GM19397 (cell line): Measurements from ENCODE around the gene GPNMB.

Experiments
- ATAC-seq: cut with Tn5 transposase; IDR thresholded peaks from one replicate; pipeline ENCODE4 v1.9.1; 2021; ENCODE audit warnings: mild to moderate bottlenecking, moderate library complexity; ENCODE audit not compliant: unreplicated experiment

GPNMB gene

DNA sequence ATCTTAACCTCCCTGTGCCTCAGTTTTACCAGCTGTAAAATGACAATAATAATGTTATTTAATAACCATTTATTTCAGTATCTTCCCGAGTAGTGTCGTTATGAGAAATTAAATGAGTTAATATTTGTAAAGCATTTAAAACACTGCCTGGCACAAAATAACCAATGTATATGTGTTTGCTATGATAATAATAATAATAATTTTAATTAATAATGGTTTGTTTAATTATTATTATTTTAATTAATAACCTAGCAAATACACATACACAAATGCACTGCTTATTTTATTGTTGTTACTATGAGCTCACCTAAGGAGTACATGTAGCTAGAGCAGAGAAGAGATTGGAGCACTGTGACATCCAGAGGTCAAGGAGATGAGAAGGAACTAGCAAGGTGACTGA, 18.2 kb upstream of the GPNMB start:
- ATAC-seq: no peak

DNA sequence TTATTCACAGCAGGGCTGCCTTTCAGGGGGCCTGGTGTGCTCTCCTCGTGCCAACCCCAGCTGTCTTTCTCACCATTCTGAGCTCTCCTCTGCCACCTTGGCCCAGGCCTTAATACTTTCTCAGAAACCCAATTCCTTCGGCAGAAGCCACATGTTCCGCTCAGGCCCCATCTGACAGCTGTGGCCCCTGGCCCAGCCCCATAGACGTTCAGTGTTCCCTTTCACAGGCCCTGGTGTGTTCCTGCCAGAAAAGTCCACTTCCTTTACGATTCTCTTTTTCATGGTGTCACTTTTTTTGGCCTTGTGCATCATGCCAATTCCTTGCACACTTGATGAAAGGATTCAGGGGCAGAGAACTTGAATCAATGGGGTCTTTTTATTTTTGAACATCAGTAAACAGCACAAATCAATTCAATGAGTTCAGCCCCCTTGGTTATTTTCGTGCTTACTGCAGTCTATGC, 15.9 kb upstream of the GPNMB start:
- no peak for ATAC-seq

DNA sequence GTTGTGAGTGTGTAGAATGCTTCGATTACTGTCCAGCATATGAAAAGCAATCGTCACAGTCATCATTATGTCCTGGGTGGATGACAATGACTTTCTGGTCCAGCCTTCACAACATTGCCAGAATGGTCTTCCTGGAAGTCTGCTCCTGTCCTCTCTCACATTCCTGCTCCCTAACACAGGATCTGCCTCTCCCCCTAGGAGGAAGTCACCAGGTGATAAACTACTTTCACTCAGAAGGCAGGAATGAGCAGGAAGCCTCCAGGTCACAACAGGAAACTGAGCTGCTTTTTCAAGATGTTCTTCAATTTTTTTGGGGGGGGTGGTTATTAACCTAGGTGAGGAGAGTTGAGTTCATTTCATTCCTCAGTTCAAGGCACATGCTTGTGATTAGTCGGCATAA, 13.6 kb upstream of the GPNMB start:
- no peak for ATAC-seq

DNA sequence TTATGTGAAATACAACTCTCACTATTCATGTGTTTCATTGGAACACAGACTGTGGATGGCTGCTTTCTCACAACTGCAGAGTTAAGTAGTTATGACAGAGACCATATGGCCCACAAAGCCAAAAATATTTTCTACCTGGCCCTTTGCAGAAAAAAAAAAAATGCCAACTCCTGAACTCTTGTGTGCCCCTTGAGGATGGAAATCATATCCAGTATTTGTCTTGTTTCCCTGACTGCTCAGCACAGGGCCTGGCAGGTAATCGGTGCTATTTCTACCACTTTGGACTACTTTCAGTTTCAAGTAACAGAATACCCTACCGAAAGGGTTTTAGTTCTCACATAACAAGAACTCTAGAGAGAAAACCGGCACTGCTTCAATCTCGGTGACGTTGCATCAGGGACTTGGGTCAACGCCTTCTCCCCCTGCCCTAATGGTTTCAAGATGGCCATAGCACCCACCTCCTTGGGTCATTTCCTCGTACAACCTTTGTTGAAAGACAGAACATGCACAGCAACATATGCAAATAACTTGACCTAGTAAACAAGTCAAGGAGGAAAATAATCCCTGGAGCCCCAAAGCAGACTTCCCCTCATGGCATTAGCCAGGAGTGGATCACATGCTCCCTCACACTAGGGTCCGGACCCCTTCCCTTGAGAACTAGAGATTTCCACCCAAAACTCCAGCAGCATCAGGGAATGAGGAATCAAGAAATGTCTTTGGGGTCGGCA, 11.8 kb upstream of the GPNMB start:
- ATAC-seq: no peak

DNA sequence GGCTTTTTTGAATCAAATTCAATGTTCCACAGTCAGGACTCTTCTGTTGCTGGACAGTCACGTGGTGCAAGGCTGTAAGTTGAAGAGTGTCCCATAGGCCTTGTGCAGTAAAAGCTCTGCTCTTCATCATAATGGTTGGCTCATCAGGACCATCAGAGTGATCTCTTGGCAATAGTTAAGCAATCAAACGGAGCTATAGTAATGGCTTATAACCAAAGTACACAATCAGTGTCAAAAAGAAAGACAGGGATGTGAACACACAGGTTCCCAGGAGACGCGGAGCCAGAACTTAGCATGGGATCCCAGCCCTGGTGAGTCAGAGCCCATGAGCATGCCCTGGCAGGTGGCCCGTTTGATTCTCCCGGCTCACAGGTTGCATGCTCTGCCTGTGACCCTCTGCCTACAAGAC, 10.8 kb upstream of the GPNMB start:
- no peak for ATAC-seq

DNA sequence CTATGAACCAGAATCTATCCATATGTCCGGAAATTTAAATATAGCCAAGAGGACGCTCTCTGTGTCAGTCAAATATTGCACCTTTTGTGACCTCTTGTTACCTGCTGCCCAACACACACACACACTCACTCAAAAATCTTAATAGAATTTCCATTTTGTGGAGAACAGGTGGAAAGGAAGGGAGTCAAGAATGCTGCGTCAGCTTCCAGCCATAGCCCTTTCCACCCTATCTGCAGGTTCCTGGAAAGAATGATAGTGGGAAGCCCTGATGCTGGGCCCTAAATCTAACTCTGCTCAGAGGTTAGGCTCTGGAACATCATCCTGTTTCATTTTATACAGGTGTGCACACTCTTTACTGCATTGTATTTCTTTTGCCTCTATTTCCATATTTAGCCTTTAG, 9.6 kb upstream of the GPNMB start:
- ATAC-seq: no peak

DNA sequence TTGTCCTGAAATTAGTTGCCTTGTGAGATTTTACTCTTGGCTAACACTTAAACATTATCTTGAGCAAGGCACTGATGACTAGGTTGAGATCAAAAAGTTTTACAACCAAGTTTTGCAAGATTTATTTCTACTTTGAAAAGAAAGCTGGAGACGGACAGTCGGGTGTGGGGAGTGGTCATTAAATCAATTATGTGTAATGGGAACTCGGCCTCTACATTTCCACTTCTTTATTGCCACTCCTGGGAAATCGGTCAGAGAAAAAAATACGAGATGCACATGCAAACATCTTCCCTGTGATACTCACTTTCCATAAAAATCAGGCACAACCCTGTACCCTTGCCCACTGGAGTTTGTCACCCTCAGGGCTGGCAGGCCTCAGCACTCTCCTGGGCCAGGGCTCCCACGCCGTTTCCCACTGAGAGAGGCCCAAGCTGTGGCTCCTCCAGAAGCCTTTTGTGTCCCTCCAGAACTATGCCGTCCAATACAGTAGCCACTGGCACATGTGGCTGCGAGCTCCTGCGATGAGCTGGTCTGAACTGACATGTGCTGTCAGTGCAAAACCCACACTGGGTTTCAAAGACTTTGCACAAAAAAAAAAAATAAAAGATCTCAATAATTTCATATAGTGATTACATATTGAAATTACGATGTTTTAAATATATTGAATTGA, 7.5 kb upstream of the GPNMB start:
- no peak for ATAC-seq

DNA sequence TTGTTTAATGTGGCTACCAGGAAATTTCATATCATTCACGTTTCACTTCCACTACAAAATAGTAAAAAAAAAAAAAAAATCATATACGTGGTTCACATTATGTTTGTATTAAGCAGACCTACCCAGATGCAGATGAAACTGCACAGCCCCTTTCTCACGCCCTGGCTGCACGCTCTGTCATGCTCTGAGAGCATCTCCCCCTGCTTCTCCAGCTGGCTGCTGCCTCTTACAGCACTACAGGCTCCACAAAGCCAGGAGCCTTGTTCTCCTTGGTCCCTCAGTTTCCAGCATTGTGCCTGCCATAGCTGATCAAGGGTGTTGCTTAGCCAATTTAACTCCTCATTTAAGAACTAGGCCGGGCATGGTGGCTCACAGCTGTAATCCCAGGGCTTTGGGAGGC, 6.9 kb upstream of the GPNMB start:
- no peak for ATAC-seq

DNA sequence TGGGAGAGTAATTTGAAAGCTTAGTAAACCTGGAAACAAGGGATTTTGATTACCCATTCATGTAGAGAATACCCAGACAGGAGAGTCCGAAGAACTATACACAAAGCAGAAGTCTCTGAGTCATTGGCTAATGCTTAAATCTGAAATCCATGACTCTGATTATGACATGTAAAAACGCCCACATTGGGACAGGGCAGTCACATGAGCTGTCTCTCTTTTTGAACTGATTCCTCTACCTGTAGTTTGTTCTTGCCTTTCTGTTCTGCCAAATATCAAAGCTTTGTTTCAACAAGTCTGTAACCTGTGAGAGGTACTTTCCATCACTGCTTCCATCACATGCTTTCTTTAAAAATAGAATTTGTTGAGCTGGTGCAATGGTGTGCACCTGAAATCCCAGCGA, 4.3 kb upstream of the GPNMB start:
- no peak for ATAC-seq

DNA sequence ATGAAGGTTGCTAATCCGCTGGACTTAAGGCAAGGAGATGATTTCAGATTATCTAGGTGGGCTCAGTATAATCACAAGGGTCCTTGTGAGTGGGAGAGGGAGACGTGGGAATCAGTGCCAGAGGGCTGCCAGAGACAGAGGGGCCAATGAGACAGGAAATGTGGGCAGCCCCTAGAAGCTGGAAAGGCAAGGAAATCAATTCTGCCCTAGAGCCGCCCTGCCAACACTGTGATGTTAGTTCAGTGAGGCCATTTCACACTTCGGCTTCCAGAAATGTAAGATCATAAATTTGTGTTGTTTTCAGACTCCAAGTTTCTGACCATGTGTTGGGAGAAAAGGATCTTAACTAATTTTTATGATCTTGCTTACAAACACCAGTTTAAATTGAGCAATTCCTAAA, 3.6 kb upstream of the GPNMB start:
- no peak for ATAC-seq

DNA sequence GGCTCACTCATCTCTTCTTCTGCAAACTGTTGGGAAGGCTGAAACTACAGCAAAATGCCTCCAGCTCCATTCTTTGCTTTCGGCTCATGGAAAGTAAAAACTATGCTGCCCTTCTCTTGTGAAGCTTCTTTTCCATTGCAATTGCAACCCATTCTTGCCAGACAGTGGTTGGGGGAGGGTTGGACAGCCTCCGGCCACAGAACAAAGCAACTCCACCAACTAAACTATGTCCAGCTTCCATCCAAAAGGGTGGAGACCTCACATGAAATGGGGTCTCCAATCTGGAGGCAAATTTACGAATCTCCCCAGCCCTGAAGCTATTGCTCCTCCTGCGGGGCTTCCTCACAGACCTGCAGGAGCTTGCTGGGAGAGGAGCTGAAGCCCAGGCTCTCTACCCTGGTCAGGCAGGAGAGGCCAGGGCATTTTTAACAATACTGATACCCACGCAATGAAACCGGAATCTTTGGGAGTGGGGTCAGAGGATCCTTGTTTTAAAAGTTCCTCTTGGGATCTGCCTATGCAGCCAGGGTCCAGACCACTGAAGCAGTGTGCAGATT, 549 bp downstream of the GPNMB start:
- ATAC-seq: no peak

DNA sequence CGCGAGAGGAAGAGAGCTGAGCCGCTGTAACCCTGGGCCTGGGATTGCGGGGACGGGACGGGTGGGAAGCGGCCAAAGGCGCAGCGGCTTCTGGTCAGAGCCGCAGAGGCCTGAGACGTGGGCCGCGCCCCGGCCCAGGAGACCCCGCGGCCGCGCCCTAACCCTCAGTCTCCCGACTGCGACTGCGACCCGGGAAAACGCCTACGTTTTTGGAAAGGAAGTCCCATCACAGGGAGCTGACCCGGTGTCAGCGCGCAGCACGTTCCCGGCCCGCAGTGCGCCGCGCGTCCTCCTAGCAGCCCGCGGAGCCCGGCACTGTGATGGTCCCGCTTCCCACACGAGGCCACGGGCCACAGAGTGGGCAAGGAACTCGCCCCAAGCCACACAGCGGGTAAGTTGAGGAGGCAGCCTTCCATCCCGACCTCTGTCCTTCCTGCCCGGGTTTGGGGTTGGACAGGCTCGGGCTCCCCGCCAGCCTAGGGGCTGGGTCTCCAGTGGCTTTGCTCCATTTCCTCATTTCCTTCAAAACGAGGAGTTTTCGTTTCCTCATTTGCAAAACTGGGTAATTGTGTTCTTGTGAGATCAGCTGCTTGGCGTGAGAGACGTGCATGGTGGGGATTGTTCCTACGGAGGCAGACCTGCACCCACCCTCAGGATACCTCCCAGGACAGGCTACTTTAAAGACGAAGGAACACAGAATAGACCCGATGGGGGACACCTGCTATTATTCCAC, 1.2 kb downstream of the GPNMB start:
- no peak for ATAC-seq

DNA sequence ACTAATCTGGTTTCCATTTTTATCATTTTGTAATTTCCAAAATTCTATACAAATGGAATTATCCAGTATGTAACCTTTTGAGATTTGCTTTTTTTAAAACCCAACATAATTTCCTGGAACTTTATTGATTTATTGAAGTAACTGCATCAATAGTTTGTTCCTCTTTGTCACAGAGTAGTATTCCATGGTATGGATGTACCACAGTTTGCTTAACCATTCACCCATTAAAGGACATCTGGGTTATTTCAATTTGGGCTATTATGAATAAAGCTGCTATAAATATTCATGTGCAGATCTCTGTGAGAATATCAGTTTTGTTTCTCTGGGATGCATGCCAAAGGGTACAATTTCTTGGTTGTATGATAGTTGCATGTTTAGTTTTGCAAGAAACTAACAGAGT, 2.9 kb downstream of the GPNMB start:
- ATAC-seq: no peak

DNA sequence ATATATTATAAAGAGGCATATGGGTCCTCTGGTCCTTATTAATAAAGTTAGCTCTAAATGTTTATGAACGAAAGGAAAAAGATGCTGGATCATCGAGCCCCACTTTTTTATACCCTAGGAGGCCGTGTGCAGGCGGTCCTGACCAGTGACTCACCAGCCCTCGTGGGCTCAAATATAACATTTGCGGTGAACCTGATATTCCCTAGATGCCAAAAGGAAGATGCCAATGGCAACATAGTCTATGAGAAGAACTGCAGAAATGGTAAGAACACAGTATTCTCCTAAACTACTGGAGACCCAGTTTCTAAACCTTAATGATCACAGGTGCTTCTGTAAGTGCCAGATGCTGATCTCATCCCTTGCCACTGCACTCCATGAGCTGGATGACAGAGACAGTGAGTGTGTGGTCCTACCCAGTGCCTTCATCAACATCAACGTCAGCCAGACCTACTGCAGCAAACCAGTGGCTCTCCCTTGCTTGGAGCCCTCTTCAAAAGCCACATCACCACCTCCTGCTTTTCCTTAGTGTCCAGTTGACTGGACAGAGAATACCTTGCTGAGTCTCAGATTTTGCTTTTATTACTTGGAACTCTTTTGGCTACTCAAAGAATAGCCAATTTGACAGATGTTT, 7.6 kb downstream of the GPNMB start:
- ATAC-seq: no peak

DNA sequence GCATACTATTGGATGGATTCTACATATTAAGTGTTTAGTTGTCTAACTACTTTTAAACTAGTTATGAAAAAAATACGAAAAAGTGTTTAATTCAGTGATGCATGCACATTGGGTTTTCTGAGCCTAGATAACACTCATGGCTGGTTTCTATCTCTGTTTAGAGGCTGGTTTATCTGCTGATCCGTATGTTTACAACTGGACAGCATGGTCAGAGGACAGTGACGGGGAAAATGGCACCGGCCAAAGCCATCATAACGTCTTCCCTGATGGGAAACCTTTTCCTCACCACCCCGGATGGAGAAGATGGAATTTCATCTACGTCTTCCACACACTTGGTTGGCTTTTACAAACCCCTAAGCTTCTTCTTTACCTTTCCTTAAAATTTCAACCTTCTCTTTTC, 10.2 kb downstream of the GPNMB start:
- ATAC-seq: no peak

DNA sequence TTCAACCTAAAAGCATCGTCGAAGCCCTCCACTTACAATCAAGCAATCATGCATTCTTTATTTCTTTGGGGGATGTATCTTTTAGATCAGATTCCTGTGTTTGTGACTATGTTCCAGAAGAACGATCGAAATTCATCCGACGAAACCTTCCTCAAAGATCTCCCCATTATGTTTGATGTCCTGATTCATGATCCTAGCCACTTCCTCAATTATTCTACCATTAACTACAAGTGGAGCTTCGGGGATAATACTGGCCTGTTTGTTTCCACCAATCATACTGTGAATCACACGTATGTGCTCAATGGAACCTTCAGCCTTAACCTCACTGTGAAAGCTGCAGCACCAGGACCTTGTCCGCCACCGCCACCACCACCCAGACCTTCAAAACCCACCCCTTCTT, 13.8 kb downstream of the GPNMB start:
- no peak for ATAC-seq

DNA sequence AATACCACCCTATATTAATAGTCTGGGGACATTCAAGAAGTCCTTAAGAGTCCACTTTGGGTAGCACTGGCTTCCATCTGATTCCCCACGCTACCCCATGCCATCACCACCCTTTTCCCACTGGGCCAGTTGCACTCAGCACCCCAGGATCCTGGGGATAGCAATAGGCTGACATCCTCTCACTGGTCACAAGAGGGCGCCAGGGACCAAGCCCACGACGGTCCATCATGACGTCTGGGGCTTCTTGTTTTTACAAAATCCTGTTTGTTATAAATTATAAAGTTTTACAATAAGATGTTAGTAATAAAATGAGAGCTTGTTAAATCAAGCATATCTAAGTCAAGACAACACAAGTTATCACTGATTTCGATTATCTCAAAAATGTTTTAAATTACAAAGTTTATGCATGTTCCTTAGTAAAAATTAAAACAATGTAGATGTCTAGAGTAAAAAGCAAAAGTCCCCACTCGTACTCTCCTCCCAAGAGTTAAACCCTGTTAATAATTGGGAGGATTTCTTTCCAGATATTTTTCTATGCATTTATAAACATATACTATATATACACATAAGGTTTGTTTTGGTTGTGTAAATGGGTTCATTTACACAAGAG, 15.4 kb downstream of the GPNMB start:
- ATAC-seq: no peak

DNA sequence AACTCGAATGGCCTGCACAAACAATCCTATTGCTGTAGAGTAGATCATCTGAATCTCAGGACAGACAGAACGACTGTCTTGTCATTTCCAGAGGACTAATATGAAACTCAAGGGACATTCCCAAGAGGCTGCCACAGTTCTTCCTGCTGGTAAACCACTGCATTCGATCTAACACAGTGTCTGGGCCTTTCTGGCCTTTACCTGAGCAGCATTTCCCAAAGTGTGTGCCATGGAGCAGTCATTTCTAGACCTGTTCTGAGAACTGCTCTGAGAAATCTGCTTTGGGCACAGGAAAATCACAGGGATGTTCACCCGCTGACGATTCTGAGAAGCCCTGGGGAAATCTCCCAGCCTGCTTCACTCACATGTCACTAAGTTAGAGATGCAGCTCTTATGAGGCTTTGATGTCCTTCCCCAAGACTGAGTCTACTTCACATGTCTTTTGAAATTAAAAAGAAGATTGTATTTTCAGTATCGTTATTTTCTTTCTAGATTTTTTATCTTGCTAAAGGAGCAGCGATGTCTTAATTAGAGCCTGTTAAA, 18.4 kb downstream of the GPNMB start:
- ATAC-seq: no peak

DNA sequence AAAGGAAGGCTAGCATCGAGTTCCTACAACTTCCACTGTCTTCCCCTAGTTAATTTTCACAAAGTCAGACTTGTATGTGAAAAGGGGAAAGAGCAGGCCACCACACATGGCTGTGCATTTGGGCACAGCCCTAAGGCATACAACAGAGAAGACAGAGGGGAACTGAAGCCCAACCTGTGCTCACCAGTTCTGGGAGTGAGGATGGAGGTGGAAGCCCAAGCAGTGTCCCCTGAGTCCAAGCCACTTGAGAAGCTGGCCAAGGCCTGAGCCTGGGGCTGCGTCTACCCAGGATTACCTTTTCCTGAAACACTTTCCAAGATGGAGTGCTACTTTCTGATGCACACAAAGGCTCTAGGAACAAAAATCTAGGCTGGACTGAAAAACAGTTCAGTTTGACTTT, 20.3 kb downstream of the GPNMB start:
- ATAC-seq: no peak

DNA sequence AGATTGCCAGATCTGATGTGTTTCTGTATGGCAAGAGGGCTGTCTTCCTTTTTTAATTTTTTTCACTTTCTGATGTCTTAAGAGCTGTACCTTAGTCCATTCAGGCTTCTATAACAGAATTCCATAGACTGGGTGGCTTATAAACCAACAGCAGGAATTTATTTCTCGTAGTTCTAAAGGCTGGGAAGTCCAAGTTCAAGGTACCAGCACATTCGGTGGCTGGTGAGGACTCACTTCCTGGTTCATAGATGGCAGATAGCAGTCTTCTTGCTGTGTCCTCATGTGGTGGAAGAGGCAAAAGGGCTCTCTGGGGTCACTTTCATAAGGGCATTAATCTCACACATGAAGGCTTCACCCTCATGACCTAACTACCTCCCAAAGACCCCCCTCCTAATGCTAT, 20.8 kb downstream of the GPNMB start:
- ATAC-seq: no peak

DNA sequence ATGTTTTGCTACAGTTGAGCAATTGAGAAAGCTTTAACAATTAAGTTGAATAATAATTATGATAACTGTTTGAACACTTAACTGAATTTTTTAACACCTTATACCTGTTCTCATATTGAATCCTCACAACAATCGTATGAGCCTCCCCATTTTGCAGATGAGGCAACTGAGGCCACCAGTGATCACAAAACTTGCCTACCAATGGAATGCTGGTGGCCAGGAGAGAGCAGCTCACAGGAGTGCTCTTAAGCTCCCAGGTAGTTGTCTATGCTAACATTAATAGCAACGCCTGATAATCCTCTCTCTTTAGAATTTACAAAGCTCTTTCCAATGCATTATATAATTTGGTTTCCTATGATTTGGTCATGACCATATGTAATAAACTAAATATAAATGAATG, 21.6 kb downstream of the GPNMB start:
- no peak for ATAC-seq
